AG09309 (cell line): ENCODE data around the gene SPIN1.
"Not testable (repeated sequence)": the region's sequence is repeated elsewhere in the genome, so short reads cannot be mapped to it uniquely, and the experiment has no call there.

Experiments
- DNase-seq: peaks from one replicate; pipeline ENCODE4 v3.0.0-alpha.2; 2010; ENCODE audit warnings: low read depth
- H3K4me3 ChIP-seq: 2 replicates; pipeline ENCODE4 v1.5.1; 2011; ENCODE audit warnings: mild to moderate bottlenecking, low read depth, low read length, moderate library complexity; ENCODE audit not compliant: control insufficient read depth
- TF ChIP-seq, protein P1 (sequence below): IDR thresholded peaks from 2 replicates; pipeline ENCODE4 v1.5.1; 2011; ENCODE audit warnings: mild to moderate bottlenecking, low read depth, low read length, inconsistent platforms; ENCODE audit not compliant: insufficient read depth, control insufficient read depth; ENCODE audit errors: missing control alignments

The SPIN1 gene

DNA sequence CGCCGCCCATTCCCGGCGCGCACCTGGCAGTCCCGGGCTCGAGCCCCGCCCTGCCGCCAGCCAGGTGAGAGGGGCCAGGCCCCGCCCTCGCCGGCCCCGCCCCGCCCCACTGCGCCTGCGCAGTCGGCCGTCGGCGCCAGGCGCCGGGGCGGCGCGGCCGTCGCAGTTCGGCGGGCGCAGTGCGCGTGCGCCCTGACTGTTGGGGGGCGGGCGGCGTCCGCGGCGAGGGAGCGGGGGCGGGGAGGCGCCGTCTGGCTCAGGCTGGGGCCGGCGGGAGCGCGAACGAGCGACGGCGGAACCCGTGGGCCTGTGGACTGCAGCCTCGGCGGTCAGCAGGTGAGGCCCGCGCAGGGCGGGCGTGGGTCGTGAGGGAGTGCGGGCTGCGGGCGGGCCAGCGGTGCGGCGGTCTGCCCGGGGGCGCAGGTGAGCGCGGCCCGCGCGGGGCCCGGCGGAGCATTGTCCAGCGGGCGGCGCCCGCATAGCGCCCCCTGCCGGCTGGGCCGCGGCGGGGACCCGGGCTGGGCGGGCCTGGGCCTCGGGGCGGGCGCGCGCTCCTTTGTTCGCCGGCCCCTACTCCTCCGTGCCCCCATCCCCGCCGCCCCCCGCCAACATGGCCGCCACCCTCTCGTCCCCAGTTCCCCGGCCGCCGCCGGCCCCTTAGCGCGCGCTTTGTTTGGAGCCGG, at the start of gene SPIN1:
Gene SPIN1 (plus strand): TSS at position 242 of the 683 bp plus-strand sequence. CDS start 38,096 bp downstream, outside the sequence.
- DNase-seq: no peak
- H3K4me3 ChIP-seq: peak within 1 kb of the TSS; percentile 83
- TF ChIP-seq, protein P1, sequence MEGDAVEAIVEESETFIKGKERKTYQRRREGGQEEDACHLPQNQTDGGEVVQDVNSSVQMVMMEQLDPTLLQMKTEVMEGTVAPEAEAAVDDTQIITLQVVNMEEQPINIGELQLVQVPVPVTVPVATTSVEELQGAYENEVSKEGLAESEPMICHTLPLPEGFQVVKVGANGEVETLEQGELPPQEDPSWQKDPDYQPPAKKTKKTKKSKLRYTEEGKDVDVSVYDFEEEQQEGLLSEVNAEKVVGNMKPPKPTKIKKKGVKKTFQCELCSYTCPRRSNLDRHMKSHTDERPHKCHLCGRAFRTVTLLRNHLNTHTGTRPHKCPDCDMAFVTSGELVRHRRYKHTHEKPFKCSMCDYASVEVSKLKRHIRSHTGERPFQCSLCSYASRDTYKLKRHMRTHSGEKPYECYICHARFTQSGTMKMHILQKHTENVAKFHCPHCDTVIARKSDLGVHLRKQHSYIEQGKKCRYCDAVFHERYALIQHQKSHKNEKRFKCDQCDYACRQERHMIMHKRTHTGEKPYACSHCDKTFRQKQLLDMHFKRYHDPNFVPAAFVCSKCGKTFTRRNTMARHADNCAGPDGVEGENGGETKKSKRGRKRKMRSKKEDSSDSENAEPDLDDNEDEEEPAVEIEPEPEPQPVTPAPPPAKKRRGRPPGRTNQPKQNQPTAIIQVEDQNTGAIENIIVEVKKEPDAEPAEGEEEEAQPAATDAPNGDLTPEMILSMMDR: peak; percentile 33

DNA sequence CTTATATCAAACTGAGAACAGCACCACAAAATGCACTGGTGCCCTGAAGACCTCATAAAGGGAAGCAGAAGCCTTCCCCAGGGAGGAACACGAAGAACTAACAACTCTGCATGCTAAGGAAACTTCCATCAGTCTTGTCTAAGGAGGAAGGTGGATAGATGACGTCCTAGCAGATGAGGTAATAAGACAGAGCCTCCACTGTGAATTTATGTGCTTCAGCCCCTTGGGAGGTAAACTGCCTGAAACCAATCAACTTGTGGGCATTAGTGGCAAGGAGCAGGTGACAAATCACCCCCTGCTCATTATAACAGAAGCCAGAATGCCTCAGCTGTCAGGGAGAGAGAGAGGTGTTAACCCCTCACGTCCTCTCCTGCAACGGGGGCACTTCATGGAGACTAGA, 48.9 kb upstream of the SPIN1 start:
- no peak overlapping the region for H3K4me3 ChIP-seq
- DNase-seq: no peak
- TF ChIP-seq, protein P1: no peak

DNA sequence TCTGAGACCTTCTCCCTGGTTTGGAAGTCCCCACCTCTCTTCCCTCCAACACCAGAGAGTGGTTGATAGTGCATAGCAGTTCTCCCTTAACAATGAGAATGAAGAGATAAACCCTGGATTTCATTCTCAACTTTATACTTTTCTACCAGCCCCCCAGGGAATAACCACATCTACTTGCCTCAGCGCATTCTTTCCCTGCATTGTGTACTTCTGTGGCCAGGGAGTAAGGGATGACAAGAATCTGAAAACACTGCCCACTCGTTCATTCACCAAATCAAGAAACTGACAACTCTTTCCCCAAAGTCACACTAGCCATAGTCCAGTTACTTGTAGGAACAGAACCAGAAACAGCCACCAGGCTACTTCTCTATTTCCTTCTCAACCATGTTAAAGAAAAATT, 46.0 kb upstream of the SPIN1 start:
- TF ChIP-seq, protein P1: no peak
- H3K4me3 ChIP-seq: no peak overlapping the region
- DNase-seq: peak; percentile 8

DNA sequence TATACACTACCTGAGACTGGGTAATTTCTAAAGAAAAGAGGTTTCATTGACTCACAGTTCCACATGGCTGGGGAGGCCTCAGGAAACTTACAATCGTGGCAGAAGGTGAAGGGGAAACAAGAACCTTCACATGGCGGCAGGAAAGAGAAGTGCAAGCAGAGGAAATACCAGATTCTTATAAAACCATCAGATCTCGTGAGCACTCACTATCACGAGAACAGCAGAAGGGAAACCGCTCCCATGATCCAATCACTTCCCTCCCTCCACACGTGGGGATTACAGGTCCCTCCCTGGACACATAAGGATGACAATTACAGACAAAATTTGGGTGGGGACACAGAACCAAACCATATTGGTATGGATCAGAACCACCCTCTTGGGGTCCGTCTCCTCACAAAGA, 44.2 kb upstream of the SPIN1 start:
- no peak for DNase-seq
- TF ChIP-seq, protein P1: no peak

DNA sequence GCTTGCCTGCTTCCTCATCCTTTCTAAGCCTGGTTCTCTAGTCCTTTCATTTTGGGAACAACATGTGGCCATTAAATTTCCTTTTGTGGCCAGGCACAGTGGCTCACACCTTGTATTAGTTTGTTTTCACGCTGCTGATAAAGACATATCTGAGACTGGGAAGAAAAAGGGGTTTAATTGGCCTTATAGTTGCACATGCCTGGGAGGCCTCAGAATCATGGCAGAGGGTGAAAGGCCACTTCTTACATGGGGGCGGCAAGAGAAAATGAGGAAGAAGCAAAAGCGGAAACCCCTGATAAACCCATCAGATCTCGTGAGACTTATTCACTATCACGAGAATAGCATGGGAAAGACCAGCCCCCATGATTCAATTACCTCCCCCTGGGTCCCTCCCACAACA, 37.9 kb upstream of the SPIN1 start:
- DNase-seq, H3K4me3 ChIP-seq: not testable (repeated sequence)

More for the DNA sequence above, 44.2 kb upstream of the SPIN1 start:
- H3K4me3 ChIP-seq: no peak overlapping the region

DNA sequence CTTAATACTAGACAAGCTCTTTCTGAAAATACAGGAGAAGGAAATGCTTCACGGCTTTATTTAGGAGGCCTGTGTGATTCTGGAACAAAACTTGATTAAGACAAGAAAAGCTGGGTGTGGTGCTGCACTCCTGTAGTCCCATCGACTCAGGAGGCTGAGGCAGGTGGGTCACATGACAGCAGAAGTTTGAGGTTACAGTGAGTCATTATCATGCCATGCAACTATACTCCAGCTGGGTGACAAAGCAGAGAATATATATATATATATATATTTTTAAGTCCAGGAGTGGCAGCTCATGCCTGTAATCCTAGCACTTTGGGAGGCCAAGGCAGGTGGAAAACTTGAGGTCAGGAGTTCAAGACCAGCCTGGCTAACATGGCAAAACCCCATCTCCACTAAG, 33.1 kb upstream of the SPIN1 start:
- TF ChIP-seq, protein P1: no peak
- no peak overlapping the region for H3K4me3 ChIP-seq
- no peak for DNase-seq

DNA sequence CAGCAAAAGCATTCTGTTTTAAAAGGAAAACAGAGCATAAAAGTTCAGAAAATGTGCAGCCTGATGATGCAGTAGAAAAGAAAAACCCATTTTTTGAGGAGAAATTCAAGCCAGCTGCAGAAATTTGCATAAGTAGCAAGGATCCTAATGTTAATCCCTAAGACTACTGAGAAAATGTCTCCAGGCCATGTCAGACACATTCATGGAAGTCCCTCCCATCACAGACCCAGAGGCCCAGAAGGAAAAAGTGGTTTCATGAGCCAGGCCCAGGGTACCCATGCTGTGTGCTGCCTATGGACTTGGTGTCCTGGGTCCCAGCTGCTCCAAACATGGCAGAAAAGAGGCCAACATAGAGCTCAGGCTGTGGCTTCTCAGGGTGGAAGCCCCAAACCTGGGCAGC, 31.0 kb upstream of the SPIN1 start:
- not testable (repeated sequence) for DNase-seq, H3K4me3 ChIP-seq

DNA sequence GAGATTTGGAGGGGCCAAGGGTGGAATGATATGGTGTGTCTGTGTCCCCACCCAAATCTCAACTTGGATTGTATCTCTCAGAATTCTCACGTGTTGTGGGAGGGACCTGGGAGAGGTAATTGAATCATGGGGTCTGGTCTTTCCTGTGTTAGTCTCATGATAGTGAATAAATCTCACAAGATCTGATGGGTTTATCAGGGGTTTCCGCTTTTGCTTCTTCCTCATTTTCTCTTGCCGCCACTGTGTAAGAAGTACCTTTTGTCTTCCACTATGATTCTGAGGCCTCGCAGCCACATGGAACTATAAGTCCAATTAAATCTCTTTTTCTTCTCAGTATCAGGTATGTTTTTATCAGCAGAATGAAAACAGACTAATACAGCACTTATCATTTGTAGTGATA, 29.5 kb upstream of the SPIN1 start:
- DNase-seq: no peak
- H3K4me3 ChIP-seq: no peak overlapping the region
- TF ChIP-seq, protein P1: no peak
